Measurements from ENCODE around the gene AOPEP. TPM values are rescaled to one million over a fixed set of nuclear protein-coding genes. Genes with fewer than 3 reads are reported as not detected.

Gene AOPEP
- total and polyA plus RNA-seq, 2 donors (not counting 3 experiments of a cell fraction or from before 2014, with no cell fraction given): 20.2 to 41.6 TPM

GRCh38 chr9:95105519-95106287, 379.2 kb downstream of the AOPEP start:
- H3K9ac ChIP-seq (replicated peaks; ENCODE audit: extremely low read depth, insufficient read depth, low read length): no peak overlapping the region
- no TSS peak for BruUV-seq (replicated peaks)
- H3K4me2 ChIP-seq (ENCODE audit: insufficient read depth, low read length): no peak overlapping the region
- H3K4me1 ChIP-seq (ENCODE audit: control insufficient read depth, extremely low read depth, insufficient read depth, low read length): peaks cover 5% of the 10 kb centered on the region
- H3K36me3 ChIP-seq (ENCODE audit: control insufficient read depth in 2 of 2, extremely low read depth in 1 of 2, insufficient read depth in 2 of 2, low read length in 2 of 2): peaks cover 2 to 4% of the 10 kb centered on the region in 2 experiments
- dilution Hi-C loops (cut with MboI; ENCODE audit: extremely low pct_ligation_motif_present, low sequenced_read_pairs): no loop called here
- DNase-seq (ENCODE audit: low read depth, low spot score) (no peak), FAIRE-seq (no peak)
- no peaks in the 10 kb centered on the region for H3K79me2 ChIP-seq (ENCODE audit: control insufficient read depth, insufficient read depth, low read length)
- no peak overlapping the region for H2AFZ ChIP-seq (ENCODE audit: low read depth, low read length)
- ChIA-PET CTCF (no interaction called here), POLR2A (no interaction called here)
- intact Hi-C loops (cut with micrococcal nuclease): no loop called here
- H3K9me3 ChIP-seq (replicated peaks; ENCODE audit: control insufficient read depth, insufficient read depth, low read length): no peaks in the 10 kb centered on the region
- H3K9me1 ChIP-seq (replicated peaks; ENCODE audit: control insufficient read depth, extremely low read depth, insufficient read depth, low read length): no peaks in the 10 kb centered on the region
- TF ChIP-seq POLR2A (IDR thresholded peaks at IDR 0.05; ENCODE audit: low read depth, low read length) (no peak), JUN (IDR thresholded peaks at IDR 0.05; ENCODE audit: borderline replicate concordance, insufficient read depth, insufficient read length, low read depth) (no peak), GATA2 (IDR thresholded peaks at IDR 0.05; ENCODE audit: insufficient read depth, insufficient read length, low read depth, low read length) (no peak), MYC (IDR thresholded peaks at IDR 0.05; ENCODE audit: low read depth, low read length) (no peak), MAX (IDR thresholded peaks at IDR 0.05; ENCODE audit: insufficient read depth, insufficient read length) (no peak), CTCF (IDR thresholded peaks at IDR 0.05; ENCODE audit: extremely low read depth in 1 of 2, insufficient read depth in 1 of 2, low read depth in 1 of 2, low read length in 2 of 2) (no peak), FOS (IDR thresholded peaks at IDR 0.05; ENCODE audit: borderline replicate concordance, insufficient read depth, low read length) (no peak), POLR2AphosphoS5 (IDR thresholded peaks at IDR 0.05; ENCODE audit: insufficient read depth, low read depth, low read length) (no peak), EZH2 (IDR thresholded peaks at IDR 0.05; ENCODE audit: borderline replicate concordance, low read depth, low read length, severe bottlenecking) (no peak)
- H3K4me3 ChIP-seq (replicated peaks in 1 of 3; ENCODE audit: insufficient read depth in 1 of 3, low read depth in 1 of 3, low read length in 3 of 3): no peak overlapping the region
- H3K27me3 ChIP-seq (ENCODE audit: control insufficient read depth in 2 of 2, insufficient read depth in 2 of 2, low read length in 2 of 2): no peaks in the 10 kb centered on the region
- no peaks in the 10 kb centered on the region for H4K20me1 ChIP-seq (replicated peaks; ENCODE audit: control insufficient read depth, extremely low read depth, insufficient read depth, low read length)
- H3K27ac ChIP-seq (ENCODE audit: insufficient read depth, low read depth, low read length): no peak overlapping the region

Measured in endothelial cell of umbilical vein (primary cell).